Measurements from ENCODE around the gene FMOD. TPM values are rescaled to one million over a fixed set of nuclear protein-coding genes. Genes with fewer than 3 reads are reported as not detected.

Gene FMOD
- polyA plus RNA-seq, 1 donor from 2014 or later, result not detected

DNA sequence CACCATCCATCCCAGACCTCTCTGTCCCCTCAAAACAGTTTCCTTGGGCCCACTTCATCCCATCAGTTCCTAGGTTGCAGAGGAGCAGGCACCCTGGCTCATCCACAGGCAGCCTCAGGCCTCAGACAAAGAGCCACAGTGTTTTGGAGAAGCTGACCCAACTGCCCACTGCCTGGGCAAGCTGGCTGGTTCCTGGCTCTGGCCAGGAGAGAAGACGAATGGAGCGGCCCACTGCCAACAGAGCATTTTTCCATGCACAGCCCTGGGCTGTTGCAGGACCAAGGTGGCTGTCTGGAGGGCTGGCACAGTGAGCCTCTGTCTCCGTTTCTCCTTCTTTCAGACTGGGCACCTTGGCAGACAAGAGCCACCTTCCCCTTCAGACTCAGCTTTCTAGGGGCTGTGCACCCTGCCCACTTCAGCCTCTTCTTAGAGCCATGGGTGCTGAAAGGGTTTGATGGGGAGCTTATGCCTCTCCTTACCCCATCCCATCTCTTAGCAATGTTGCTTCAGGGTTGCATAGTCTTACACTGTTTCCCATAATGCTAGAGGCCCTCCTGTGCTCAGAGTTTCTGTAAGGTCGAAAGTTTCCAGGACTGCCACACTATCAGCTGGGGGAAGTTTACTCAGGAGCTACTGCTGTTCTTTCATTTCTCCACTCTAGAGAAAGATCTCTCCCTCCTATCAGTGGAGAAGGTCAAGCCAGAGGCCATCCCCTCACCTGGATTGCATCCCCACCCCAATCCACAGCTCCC is 973 bp downstream of the FMOD start:
- H4K20me1 ChIP-seq (ENCODE audit: insufficient read depth), result no peaks in the 10 kb centered on the region
- no peak overlapping the region for H2AFZ ChIP-seq (ENCODE audit: low read depth, low read length)
- no peaks in the 10 kb centered on the region for H3K9me2 ChIP-seq (ENCODE audit: insufficient read depth, low read length)
- H3K27me3 ChIP-seq (ENCODE audit: insufficient read depth, low read depth, low read length), result no peaks in the 10 kb centered on the region
- TF ChIP-seq POLR2AphosphoS5 (IDR thresholded peaks at IDR 0.05) (no peak), SMC3 (conservative IDR thresholded peaks at IDR 0.05; ENCODE audit: poor library complexity) (no peak), TAF1 (IDR thresholded peaks at IDR 0.05; ENCODE audit: low read depth) (no peak), RAD21 (conservative IDR thresholded peaks at IDR 0.05) (no peak), EZH2 (IDR thresholded peaks at IDR 0.05; ENCODE audit: borderline replicate concordance, insufficient read depth, low read length, poor library complexity, severe bottlenecking) (no peak), EP300 (conservative IDR thresholded peaks at IDR 0.05; ENCODE audit: poor library complexity, severe bottlenecking) (no peak), MXI1 (conservative IDR thresholded peaks at IDR 0.05; ENCODE audit: poor library complexity, severe bottlenecking) (no peak)
- TF ChIP-seq, protein P1, sequence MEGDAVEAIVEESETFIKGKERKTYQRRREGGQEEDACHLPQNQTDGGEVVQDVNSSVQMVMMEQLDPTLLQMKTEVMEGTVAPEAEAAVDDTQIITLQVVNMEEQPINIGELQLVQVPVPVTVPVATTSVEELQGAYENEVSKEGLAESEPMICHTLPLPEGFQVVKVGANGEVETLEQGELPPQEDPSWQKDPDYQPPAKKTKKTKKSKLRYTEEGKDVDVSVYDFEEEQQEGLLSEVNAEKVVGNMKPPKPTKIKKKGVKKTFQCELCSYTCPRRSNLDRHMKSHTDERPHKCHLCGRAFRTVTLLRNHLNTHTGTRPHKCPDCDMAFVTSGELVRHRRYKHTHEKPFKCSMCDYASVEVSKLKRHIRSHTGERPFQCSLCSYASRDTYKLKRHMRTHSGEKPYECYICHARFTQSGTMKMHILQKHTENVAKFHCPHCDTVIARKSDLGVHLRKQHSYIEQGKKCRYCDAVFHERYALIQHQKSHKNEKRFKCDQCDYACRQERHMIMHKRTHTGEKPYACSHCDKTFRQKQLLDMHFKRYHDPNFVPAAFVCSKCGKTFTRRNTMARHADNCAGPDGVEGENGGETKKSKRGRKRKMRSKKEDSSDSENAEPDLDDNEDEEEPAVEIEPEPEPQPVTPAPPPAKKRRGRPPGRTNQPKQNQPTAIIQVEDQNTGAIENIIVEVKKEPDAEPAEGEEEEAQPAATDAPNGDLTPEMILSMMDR (IDR thresholded peaks at IDR 0.05; ENCODE audit: poor library complexity, severe bottlenecking), result no peak
- TF ChIP-seq, protein P2, sequence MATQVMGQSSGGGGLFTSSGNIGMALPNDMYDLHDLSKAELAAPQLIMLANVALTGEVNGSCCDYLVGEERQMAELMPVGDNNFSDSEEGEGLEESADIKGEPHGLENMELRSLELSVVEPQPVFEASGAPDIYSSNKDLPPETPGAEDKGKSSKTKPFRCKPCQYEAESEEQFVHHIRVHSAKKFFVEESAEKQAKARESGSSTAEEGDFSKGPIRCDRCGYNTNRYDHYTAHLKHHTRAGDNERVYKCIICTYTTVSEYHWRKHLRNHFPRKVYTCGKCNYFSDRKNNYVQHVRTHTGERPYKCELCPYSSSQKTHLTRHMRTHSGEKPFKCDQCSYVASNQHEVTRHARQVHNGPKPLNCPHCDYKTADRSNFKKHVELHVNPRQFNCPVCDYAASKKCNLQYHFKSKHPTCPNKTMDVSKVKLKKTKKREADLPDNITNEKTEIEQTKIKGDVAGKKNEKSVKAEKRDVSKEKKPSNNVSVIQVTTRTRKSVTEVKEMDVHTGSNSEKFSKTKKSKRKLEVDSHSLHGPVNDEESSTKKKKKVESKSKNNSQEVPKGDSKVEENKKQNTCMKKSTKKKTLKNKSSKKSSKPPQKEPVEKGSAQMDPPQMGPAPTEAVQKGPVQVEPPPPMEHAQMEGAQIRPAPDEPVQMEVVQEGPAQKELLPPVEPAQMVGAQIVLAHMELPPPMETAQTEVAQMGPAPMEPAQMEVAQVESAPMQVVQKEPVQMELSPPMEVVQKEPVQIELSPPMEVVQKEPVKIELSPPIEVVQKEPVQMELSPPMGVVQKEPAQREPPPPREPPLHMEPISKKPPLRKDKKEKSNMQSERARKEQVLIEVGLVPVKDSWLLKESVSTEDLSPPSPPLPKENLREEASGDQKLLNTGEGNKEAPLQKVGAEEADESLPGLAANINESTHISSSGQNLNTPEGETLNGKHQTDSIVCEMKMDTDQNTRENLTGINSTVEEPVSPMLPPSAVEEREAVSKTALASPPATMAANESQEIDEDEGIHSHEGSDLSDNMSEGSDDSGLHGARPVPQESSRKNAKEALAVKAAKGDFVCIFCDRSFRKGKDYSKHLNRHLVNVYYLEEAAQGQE (IDR thresholded peaks at IDR 0.05; ENCODE audit: borderline replicate concordance), result no peak
- no peak overlapping the region for H3K27ac ChIP-seq (ENCODE audit: low read length)
- no peak overlapping the region for H3K4me3 ChIP-seq (ENCODE audit: low read length)
- no peaks in the 10 kb centered on the region for H3K9me3 ChIP-seq (ENCODE audit: low read length)
- no peaks in the 10 kb centered on the region for H3F3A ChIP-seq (ENCODE audit: insufficient read depth, low read length, poor library complexity, severe bottlenecking)
- H3K79me2 ChIP-seq (replicated peaks; ENCODE audit: insufficient read depth, low read length), result no peaks in the 10 kb centered on the region
- H3K36me3 ChIP-seq (ENCODE audit: insufficient read depth, low read length), result no peaks in the 10 kb centered on the region
- no peak overlapping the region for H3K9ac ChIP-seq (ENCODE audit: low read length)
- no peak overlapping the region for H3K4me2 ChIP-seq (ENCODE audit: low read length)

DNA sequence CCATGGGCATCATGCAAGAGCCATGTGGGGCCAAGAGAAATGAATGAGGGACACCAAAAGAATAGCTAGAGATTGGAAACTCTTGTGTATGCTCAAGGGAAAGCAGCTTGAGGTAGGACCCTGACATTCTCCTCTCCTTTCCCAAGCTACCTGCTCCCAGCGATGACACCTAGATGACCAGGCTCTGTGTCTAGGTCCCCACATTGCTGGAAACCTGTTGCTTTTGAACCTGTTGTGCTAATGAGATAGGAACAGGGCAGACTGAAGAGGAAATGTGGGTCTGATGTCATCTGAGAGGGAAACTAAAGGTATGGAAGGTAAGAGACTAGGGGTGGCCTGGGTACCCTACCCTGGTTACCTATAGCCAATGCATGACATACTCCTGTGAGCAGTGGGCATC is 1.8 kb downstream of the FMOD start:
- Histone ChIP-seq H3K9me2 (ENCODE audit: insufficient read depth, low read length) (no peaks in the 10 kb centered on the region), H4K20me1 (ENCODE audit: insufficient read depth) (no peaks in the 10 kb centered on the region), H3K4me3 (ENCODE audit: low read length) (no peak overlapping the region), H3F3A (ENCODE audit: insufficient read depth, low read length, poor library complexity, severe bottlenecking) (no peaks in the 10 kb centered on the region), H3K27me3 (ENCODE audit: insufficient read depth, low read depth, low read length) (no peaks in the 10 kb centered on the region), H3K9me3 (ENCODE audit: low read length) (no peaks in the 10 kb centered on the region), H2AFZ (ENCODE audit: low read depth, low read length) (no peak overlapping the region), H3K27ac (ENCODE audit: low read length) (no peak overlapping the region), H3K36me3 (ENCODE audit: insufficient read depth, low read length) (no peaks in the 10 kb centered on the region), H3K4me2 (ENCODE audit: low read length) (no peak overlapping the region), H3K79me2 (replicated peaks; ENCODE audit: insufficient read depth, low read length) (no peaks in the 10 kb centered on the region), H3K9ac (ENCODE audit: low read length) (no peak overlapping the region)
- TF ChIP-seq SMC3 (conservative IDR thresholded peaks at IDR 0.05; ENCODE audit: poor library complexity) (no peak), RAD21 (conservative IDR thresholded peaks at IDR 0.05) (no peak), EZH2 (IDR thresholded peaks at IDR 0.05; ENCODE audit: borderline replicate concordance, insufficient read depth, low read length, poor library complexity, severe bottlenecking) (no peak), EP300 (conservative IDR thresholded peaks at IDR 0.05; ENCODE audit: poor library complexity, severe bottlenecking) (no peak), TAF1 (IDR thresholded peaks at IDR 0.05; ENCODE audit: low read depth) (no peak)
- TF ChIP-seq, protein P2 (IDR thresholded peaks at IDR 0.05; ENCODE audit: borderline replicate concordance), result no peak
- TF ChIP-seq, protein P1 (IDR thresholded peaks at IDR 0.05; ENCODE audit: poor library complexity, severe bottlenecking), result no peak
